ENCODE measurements around the gene FOXK2.
"Not testable (repeated sequence)": the region's sequence is repeated elsewhere in the genome, so short reads cannot be mapped to it uniquely, and the experiment has no call there.

FOXK2 gene

DNA sequence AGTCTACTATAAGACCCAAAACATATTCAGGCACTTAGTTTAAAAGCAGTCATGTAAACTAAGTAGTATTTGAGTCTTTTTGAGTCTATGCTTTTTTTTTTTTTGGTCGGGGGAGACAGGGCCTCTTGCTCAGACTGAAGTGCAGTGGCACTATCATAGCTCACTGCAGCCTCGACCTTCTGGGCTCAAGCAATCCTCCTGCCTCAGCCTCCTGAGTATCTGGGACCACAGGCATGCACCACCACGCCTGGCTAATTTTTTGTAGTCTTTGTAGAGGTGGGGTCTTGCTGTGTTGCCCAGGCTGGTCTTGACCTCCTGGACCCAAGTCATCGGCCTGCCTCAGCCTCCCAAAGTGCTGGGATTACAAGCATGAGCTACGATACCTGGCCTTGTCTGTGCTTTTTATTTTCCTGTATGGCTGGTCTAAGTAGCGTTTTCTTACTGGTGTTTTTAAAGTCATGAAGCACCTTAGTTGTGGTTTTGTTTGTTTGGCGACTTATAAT is 43.2 kb downstream of the FOXK2 start:
- not testable (repeated sequence) for H3K36me3 Mint-ChIP-seq; H3K27ac Mint-ChIP-seq; H3K4me3 Mint-ChIP-seq; H3K27me3 Mint-ChIP-seq; H3K9me3 Mint-ChIP-seq (ENCODE audit: low read depth)
- H3K4me1 Mint-ChIP-seq (ENCODE audit: low read depth), result peaks cover 22% of the 10 kb centered on the region

DNA sequence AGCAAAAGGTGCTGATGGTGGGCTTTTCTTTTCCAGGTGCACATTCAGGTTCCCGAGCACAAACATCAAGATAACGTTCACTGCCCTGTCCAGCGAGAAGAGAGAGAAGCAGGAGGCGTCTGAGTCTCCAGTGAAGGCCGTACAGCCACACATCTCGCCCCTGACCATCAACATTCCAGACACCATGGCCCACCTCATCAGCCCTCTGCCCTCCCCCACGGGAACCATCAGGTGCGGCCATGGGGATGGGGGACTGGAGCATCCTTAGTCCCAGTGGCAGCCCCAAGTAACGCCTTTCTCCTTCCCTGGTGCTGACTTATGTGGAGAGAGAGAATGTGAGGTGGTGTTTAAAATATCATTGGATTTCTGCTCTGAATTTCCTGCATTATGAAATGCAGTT is 43.8 kb downstream of the FOXK2 start:
- Mint-ChIP-seq H3K9me3 (ENCODE audit: low read depth) (no peaks in the 10 kb centered on the region), H3K36me3 (no peaks in the 10 kb centered on the region), H3K27ac (no peak overlapping the region), H3K4me3 (no peak overlapping the region), H3K4me1 (ENCODE audit: low read depth) (peaks cover 18% of the 10 kb centered on the region), H3K27me3 (no peaks in the 10 kb centered on the region)

DNA sequence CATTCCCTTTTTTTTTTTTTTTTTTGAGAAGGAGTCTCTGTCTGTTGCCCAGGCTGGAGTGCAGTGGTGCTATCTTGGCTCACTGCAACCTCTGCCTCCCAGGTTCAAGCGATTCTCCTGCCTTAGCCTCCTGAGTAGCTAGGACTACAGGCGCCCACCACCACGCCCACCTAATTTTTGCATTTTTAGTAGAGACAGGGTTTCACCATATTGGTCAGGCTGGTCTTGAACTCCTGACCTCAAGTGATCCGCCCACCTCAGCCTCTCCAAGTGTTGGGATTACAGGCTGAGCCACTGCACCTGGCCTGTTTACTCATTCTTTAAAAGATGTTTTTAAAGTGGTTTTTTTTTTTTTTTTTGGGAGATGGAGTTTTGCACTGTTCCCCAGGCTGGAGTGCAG is 44.2 kb downstream of the FOXK2 start:
- not testable (repeated sequence) for H3K27me3 Mint-ChIP-seq; H3K4me3 Mint-ChIP-seq; H3K36me3 Mint-ChIP-seq; H3K9me3 Mint-ChIP-seq (ENCODE audit: low read depth); H3K27ac Mint-ChIP-seq
- H3K4me1 Mint-ChIP-seq (ENCODE audit: low read depth), result peaks cover 18% of the 10 kb centered on the region

DNA sequence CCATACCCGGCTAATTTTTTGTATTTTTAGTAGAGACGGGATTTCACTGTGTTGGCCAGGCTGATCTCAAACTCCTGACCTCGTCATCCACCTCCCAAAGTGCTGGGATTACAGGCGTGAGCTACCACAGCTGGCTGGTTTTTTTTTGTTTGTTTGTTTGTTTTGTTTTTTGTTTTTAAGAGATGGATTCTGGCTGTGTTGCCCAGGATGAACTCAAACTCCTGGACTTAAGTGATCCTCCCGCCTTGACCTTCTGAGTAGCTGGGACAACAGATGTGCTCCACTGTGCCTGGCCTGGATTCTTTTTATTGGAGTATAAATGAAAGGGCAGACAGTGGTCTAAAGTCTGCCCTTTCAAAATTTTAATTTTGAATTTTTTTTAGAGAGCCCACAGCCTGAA is 44.7 kb downstream of the FOXK2 start:
- Mint-ChIP-seq H3K27me3 (no peaks in the 10 kb centered on the region), H3K4me1 (ENCODE audit: low read depth) (peaks cover 17% of the 10 kb centered on the region), H3K36me3 (no peaks in the 10 kb centered on the region), H3K4me3 (no peak overlapping the region), H3K9me3 (ENCODE audit: low read depth) (no peaks in the 10 kb centered on the region), H3K27ac (no peak overlapping the region)

DNA sequence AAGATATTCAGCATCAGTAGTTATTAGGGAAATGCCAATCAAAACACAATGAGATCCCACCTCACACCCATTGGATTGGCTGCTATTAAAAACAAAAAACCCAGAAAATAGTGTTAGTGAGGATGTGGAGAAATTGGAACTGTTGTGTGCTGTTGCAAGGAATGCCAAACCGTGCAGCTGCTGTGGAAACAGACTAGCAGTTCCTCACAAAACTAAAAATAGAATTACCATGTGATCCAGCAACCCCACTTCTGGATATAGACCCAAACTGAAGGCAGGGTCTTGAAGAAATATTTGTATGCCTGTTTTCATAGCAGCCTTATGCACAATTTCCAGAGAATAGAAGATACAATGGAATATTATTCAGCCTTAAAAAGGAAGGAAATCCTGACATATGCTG is 46.0 kb downstream of the FOXK2 start:
- Mint-ChIP-seq H3K27me3 (no peaks in the 10 kb centered on the region), H3K9me3 (ENCODE audit: low read depth) (no peaks in the 10 kb centered on the region), H3K27ac (no peak overlapping the region), H3K36me3 (no peaks in the 10 kb centered on the region), H3K4me1 (ENCODE audit: low read depth) (peaks cover 12% of the 10 kb centered on the region), H3K4me3 (no peak overlapping the region)

DNA sequence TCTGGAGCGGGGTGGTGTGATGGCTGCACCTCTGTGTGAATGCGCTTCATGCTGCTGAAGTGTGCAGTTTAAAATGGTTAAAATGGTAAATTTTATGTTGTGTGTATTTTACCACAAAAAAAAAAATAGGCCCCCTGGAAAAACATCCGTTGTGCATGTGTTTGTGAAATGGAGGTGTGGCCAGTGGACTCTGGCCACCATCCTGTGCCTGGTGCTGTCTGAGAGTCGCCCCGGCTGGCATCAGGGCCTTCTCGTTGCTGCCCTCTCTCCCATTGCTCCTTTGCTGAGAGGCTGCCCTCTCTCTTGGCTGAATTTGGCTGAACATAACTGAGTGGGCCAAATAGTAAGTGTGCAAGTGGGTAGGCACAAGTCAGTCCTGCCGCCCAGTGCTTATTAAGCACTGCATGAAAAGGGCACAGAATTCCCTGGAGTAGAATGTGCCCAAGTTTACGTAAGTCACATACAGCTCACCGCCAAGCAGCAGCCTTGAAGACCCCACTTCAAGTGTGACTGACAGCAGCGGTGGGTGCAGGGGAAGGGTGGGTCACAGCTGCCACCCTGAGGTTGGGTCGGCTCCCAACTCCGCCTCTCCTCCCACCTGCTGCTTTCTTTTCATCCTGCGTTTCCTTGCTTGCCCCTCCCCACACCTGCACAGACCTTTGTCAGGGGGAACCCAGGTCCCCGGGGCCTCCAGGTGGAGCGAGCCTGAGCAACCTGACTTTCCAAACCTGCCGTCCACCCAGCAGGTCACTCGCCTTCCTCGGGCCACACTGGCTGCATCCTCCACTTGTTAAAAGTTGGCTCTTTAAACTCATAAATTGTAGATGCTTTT is 46.8 kb downstream of the FOXK2 start:
- no peaks in the 10 kb centered on the region for H3K36me3 Mint-ChIP-seq
- peaks cover 5% of the 10 kb centered on the region for H3K4me1 Mint-ChIP-seq (ENCODE audit: low read depth)
- no peaks in the 10 kb centered on the region for H3K9me3 Mint-ChIP-seq (ENCODE audit: low read depth)
- no peaks in the 10 kb centered on the region for H3K27me3 Mint-ChIP-seq
- no peak overlapping the region for H3K4me3 Mint-ChIP-seq
- no peak overlapping the region for H3K27ac Mint-ChIP-seq

DNA sequence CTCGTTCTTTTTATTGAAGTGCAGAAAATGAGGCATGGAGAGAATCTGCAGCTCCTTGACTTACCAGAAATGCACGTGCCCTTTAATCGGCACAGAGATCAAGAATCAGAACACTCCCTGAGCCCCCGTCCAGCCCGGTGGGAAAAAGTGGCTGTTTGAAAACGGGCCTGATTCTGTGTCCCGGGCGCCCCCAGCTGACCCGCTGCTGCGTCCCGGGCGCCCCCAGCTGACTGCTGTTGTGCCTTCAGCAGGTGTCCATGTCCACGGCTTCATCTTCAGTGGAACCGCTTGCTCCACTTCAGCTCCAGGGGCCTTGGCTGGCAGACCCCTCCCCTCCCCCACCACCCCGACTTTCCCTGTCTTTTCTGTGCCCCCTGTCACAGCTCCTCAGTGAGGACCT is 47.8 kb downstream of the FOXK2 start:
- peaks cover 4% of the 10 kb centered on the region for H3K4me1 Mint-ChIP-seq (ENCODE audit: low read depth)
- no peak overlapping the region for H3K4me3 Mint-ChIP-seq
- H3K27ac Mint-ChIP-seq, result no peak overlapping the region
- no peaks in the 10 kb centered on the region for H3K9me3 Mint-ChIP-seq (ENCODE audit: low read depth)
- no peaks in the 10 kb centered on the region for H3K36me3 Mint-ChIP-seq
- no peaks in the 10 kb centered on the region for H3K27me3 Mint-ChIP-seq

DNA sequence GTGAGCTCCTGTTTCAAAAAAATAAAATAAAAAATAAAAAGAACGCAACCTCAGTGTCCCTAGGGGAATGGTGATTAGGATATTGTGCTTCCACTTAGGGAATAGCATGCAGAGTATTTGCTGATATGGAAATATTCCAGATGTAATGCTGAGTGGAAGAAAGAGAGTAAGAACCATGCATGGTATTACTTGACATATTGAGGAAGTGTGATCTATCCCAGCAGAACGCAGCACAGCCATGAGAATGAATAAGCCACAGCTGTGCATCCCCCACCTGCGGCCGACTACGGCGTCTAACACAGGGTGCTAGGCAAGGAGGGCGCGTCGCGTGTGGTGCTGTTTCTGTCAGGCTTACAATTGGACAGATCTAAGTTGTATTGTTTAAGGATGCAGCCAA is 49.5 kb downstream of the FOXK2 start:
- Mint-ChIP-seq H3K9me3 (ENCODE audit: low read depth) (no peaks in the 10 kb centered on the region), H3K27ac (no peak overlapping the region), H3K4me3 (no peak overlapping the region), H3K36me3 (no peaks in the 10 kb centered on the region), H3K4me1 (ENCODE audit: low read depth) (no peaks in the 10 kb centered on the region), H3K27me3 (no peaks in the 10 kb centered on the region)

DNA sequence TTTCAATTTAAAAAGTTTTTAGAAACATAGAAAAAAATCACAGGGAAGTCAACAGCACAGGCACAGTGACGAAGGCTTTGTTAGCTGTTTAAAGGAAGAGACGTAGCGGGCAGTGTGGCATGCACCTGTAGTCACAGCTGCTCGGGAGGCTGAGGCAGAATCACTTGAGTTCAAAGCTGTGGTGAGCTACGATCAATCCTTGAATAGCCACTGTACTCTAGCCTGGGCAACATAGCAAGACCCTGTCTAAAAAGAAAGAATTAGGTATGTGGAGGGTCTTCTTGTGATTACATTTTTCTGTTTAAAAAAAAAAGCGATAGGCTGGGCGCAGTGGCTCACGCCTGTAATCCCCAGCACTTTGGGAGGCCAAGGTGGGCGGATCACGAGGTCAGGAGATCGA is 50.1 kb downstream of the FOXK2 start:
- no peaks in the 10 kb centered on the region for H3K4me1 Mint-ChIP-seq (ENCODE audit: low read depth)
- H3K27ac Mint-ChIP-seq, result no peak overlapping the region
- H3K9me3 Mint-ChIP-seq (ENCODE audit: low read depth), result no peaks in the 10 kb centered on the region
- H3K27me3 Mint-ChIP-seq, result no peaks in the 10 kb centered on the region
- H3K36me3 Mint-ChIP-seq, result no peaks in the 10 kb centered on the region
- H3K4me3 Mint-ChIP-seq, result no peak overlapping the region

DNA sequence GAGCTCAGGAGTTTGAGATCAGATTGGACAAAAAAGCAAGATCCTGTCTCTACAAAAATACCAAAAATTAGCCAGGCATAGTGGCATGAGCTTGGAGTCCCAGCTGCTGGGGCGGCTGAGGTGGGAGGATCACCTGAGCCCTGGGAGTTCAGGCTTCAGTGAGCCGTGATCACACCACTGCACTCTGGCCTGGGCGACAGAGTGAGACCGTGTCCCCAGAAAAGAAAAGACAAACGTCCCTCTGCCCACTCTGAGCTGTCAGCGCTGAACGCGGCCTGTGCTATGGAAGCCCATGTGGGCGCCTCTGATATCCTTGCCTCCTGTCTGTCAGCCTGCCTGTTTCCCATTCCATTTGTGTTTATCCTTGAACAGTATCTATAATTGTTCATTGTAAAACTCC is 50.7 kb downstream of the FOXK2 start:
- Mint-ChIP-seq H3K9me3 (ENCODE audit: low read depth) (no peaks in the 10 kb centered on the region), H3K27me3 (no peaks in the 10 kb centered on the region), H3K4me1 (ENCODE audit: low read depth) (no peaks in the 10 kb centered on the region)

DNA sequence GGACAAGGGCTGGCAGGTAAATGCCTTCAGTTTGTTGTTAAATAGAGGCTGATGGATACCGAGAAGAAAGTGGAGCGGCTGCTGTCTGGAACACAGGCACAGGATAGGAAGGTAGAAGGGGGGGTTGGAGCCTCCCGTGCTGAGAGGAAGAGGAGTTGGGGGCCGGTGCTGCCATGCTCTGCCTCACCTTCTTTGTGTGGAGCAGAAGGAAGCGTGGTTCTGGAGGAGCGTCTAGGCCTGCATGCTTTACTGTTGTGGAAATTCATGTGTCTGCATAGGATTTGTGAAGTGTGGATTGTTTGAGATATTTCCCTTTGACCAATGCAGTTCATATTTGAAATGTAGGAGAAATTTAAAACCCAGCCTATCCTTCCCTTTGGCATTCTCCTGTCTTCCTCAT is 52.3 kb downstream of the FOXK2 start:
- H3K27ac Mint-ChIP-seq, result no peak overlapping the region
- H3K4me3 Mint-ChIP-seq, result no peak overlapping the region
- H3K9me3 Mint-ChIP-seq (ENCODE audit: low read depth), result no peaks in the 10 kb centered on the region
- no peaks in the 10 kb centered on the region for H3K27me3 Mint-ChIP-seq
- no peaks in the 10 kb centered on the region for H3K4me1 Mint-ChIP-seq (ENCODE audit: low read depth)
- H3K36me3 Mint-ChIP-seq, result no peaks in the 10 kb centered on the region

More for the DNA sequence above, 50.7 kb downstream of the FOXK2 start:
- no peak overlapping the region for H3K4me3 Mint-ChIP-seq
- no peak overlapping the region for H3K27ac Mint-ChIP-seq
- H3K36me3 Mint-ChIP-seq, result no peaks in the 10 kb centered on the region

DNA sequence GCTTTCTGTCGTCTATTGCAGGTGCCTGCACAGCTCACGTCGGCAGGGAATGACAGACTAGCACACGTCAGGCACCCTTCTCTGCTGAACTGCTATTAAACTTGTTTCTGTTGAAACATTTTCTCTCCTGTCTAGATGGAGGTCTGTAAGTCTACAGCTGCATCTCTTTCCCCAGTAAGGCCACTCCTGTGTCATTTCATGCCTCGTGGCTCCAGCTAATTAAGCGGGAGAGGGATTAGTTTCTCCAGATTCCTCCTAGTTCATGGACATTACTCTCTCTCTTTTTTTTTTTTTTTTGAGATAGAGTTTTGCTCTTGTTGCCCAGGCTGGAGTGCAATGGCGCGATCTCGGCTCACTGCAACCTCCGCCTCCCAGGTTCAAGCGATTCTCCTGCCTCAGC is 54.5 kb downstream of the FOXK2 start:
- no peaks in the 10 kb centered on the region for H3K27me3 Mint-ChIP-seq
- no peaks in the 10 kb centered on the region for H3K36me3 Mint-ChIP-seq
- no peak overlapping the region for H3K4me3 Mint-ChIP-seq
- no peaks in the 10 kb centered on the region for H3K9me3 Mint-ChIP-seq (ENCODE audit: low read depth)
- H3K4me1 Mint-ChIP-seq (ENCODE audit: low read depth), result no peaks in the 10 kb centered on the region
- H3K27ac Mint-ChIP-seq, result no peak overlapping the region

DNA sequence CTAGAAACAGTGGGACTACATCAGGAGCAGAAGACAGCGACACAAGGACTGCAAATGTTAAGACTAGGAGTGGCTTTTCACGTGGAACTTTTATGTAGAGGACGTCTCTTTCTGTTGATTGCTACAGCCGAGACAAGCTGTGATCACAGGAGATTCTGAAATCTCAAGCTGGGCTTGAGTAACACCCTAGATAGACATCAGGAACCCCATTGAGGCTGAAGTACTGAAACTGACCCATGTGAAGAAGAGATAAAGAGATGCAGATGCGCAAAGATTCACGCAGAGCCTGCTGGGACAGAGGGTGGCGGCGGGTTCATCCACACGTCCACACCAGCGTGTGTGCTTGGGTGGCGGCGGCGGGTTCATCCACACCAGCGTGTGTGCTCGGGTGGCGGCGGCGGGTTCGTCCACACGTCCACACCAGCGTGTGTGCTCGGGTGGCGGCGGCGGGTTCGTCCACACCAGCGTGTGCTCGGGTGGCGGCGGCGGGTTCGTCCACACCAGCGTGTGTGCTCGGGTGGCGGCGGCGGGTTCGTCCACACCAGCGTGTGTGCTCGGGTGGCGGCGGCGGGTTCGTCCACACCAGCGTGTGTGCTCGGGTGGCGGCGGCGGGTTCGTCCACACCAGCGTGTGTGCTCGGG is 56.2 kb downstream of the FOXK2 start:
- H3K27ac Mint-ChIP-seq; H3K27me3 Mint-ChIP-seq; H3K4me1 Mint-ChIP-seq (ENCODE audit: low read depth); H3K4me3 Mint-ChIP-seq; H3K9me3 Mint-ChIP-seq (ENCODE audit: low read depth); H3K36me3 Mint-ChIP-seq: not testable (repeated sequence)

DNA sequence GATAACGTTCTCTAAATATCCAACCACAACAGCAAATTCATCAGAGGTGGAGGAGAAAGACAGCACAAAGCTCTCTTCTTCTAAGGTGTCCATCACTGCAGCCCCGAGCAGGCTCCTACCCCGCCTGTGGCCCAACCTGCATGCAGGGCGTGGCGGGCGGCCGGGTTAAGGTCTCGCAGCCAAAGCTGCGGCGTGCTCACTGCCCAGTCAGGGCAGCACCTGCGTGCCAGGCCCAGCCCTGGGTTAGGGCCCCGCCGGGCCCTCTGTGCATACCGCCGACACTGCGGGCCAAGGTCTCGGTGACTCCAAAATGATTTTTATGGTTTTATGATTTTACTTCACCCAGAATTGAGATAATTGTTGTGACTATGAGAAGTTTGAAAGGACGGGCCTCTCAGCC is 57.8 kb downstream of the FOXK2 start:
- Mint-ChIP-seq H3K27ac (no peak overlapping the region), H3K36me3 (no peaks in the 10 kb centered on the region), H3K4me1 (ENCODE audit: low read depth) (no peaks in the 10 kb centered on the region), H3K9me3 (ENCODE audit: low read depth) (no peaks in the 10 kb centered on the region), H3K4me3 (no peak overlapping the region), H3K27me3 (no peaks in the 10 kb centered on the region)

DNA sequence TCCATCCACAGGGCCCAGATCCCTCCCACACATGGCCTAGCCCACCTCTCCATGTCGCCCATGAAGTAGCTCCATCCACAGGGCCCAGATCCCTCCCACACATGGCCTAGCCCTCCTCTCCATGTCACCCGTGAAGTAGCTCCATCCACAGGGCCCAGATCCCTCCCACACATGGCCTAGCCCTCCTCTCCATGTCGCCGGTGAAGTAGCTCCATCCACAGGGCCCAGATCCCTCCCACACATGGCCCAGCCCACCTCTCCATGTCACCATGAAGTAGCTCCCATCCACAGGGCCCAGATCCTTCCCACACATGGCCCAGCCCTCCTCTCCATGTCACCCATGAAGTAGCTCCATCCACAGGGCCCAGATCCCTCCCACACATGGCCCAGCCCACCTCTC is 60.4 kb downstream of the FOXK2 start:
- not testable (repeated sequence) for H3K9me3 Mint-ChIP-seq (ENCODE audit: low read depth)

DNA sequence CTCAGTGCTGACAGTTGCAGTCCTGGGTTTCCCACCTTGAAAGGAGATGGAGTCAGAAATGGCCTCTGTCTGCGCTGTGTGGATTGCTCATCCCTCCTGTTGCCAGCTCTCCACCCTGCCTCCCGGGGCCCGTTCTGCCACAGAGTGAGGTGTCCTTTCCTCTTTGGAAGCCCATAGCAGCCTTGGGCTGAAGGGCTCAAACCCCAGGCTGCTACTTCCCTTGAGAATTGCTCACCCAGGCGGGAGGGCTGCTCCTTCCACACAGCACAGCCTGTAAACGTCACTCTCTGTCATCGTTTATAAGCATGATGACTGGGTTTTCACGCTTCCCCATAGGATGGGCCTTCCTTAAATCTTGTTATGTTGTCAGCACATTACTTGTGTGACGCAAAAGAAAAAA is 62.7 kb downstream of the FOXK2 start:
- Mint-ChIP-seq H3K27ac (no peak overlapping the region), H3K4me1 (ENCODE audit: low read depth) (peaks cover 6% of the 10 kb centered on the region), H3K9me3 (ENCODE audit: low read depth) (no peaks in the 10 kb centered on the region), H3K4me3 (no peak overlapping the region), H3K36me3 (peaks cover under 1% of the 10 kb centered on the region), H3K27me3 (no peaks in the 10 kb centered on the region)

More for the DNA sequence above, 60.4 kb downstream of the FOXK2 start:
- not testable (repeated sequence) for H3K36me3 Mint-ChIP-seq; H3K4me1 Mint-ChIP-seq (ENCODE audit: low read depth); H3K4me3 Mint-ChIP-seq; H3K27me3 Mint-ChIP-seq; H3K27ac Mint-ChIP-seq

All from activated naive CD8-positive, alpha-beta T cell (primary cell).